Neural progenitor cell (in vitro differentiated cells): ENCODE data around the gene AKIRIN2. TPM values are rescaled to one million over a fixed set of nuclear protein-coding genes. Genes with fewer than 3 reads are reported as not detected.

Source experiments
- DNase-seq: peaks from one replicate; pipeline ENCODE4 v3.0.0-alpha.2; 2016; ENCODE audit warnings: low spot score
- H2AFZ ChIP-seq: fragments of 200-600 bp; sonication (generic); replicated peaks from 2 replicates; pipeline ENCODE4 v1.6.1; 2016; ENCODE audit warnings: antibody characterized with exemption
- H3F3A ChIP-seq: fragments of 200-600 bp; sonication (generic); 2 replicates; pipeline ENCODE4 v1.6.1; 2016; ENCODE audit warnings: antibody characterized with exemption, low read depth
- H3K27ac ChIP-seq: fragments of 200-600 bp; sonication (generic); 2 replicates; pipeline ENCODE4 v1.5.1; 2016; ENCODE audit warnings: mild to moderate bottlenecking
- H3K27me3 ChIP-seq: fragments of 200-600 bp; sonication (generic); 2 replicates; pipeline ENCODE4 v1.6.1; 2016; ENCODE audit warnings: mild to moderate bottlenecking, moderate library complexity
- H3K36me3 ChIP-seq: fragments of 200-600 bp; sonication (generic); 2 replicates; pipeline ENCODE4 v1.5.1; 2016
- H3K4me1 ChIP-seq: fragments of 200-600 bp; sonication (generic); 2 replicates; pipeline ENCODE4 v1.6.1; 2016; ENCODE audit warnings: mixed run types
- H3K4me2 ChIP-seq: fragments of 200-600 bp; sonication (generic); 2 replicates; pipeline ENCODE4 v1.6.1; 2016
- H3K4me3 ChIP-seq: fragments of 200-600 bp; sonication (generic); 2 replicates; pipeline ENCODE4 v1.5.1; 2016
- H3K79me2 ChIP-seq: fragments of 200-600 bp; sonication (generic); 2 replicates; pipeline ENCODE4 v1.6.1; 2016; ENCODE audit warnings: low read depth
- H3K9ac ChIP-seq: fragments of 200-600 bp; sonication (generic); 2 replicates; pipeline ENCODE4 v1.6.1; 2016
- H3K9me3 ChIP-seq: fragments of 200-600 bp; sonication (generic); 2 replicates; pipeline ENCODE4 v1.5.1; 2016; ENCODE audit warnings: low read depth
- H4K20me1 ChIP-seq: fragments of 200-600 bp; sonication (generic); 2 replicates; pipeline ENCODE4 v1.6.1; 2016; ENCODE audit warnings: low read depth
- H3K27ac Mint-ChIP-seq: 3 replicates; pipeline ENCODE4 v1.8.0; 2021; ENCODE audit warnings: mixed read lengths
- H3K27me3 Mint-ChIP-seq: 2 replicates; pipeline ENCODE4 v1.8.0; 2022; ENCODE audit warnings: low read depth, mild to moderate bottlenecking, inconsistent platforms, moderate library complexity, mixed read lengths; ENCODE audit not compliant: insufficient read depth
- H3K36me3 Mint-ChIP-seq: 3 replicates; pipeline ENCODE4 v1.8.0; 2021; ENCODE audit warnings: mixed read lengths
- H3K4me1 Mint-ChIP-seq: 3 replicates; pipeline ENCODE4 v1.8.0; 2021; ENCODE audit warnings: mixed read lengths
- H3K4me3 Mint-ChIP-seq: 3 replicates; pipeline ENCODE4 v1.8.0; 2021; ENCODE audit warnings: mild to moderate bottlenecking, moderate library complexity, mixed read lengths
- H3K9me3 Mint-ChIP-seq: 3 replicates; pipeline ENCODE4 v1.8.0; 2020; ENCODE audit warnings: mixed read lengths
- CTCF ChIP-seq: fragments of 200-600 bp; sonication (generic); IDR thresholded peaks from 2 replicates; pipeline ENCODE4 v1.5.1; 2017; ENCODE audit warnings: antibody characterized with exemption, mild to moderate bottlenecking
- EZH2 ChIP-seq: fragments of 200-600 bp; sonication (generic); IDR thresholded peaks from 2 replicates; pipeline ENCODE4 v1.6.1; 2017; ENCODE audit warnings: antibody characterized with exemption, mild to moderate bottlenecking, moderate library complexity
- EZH2phosphoT487 ChIP-seq: fragments of 200-600 bp; sonication (generic); IDR thresholded peaks from 2 replicates; pipeline ENCODE4 v1.6.1; 2017; ENCODE audit warnings: antibody characterized with exemption
- small RNA-seq: library from RNA; depleted of rRNA; stranded (forward); fragments of <200 nt; gene quantifications from one replicate; pipeline ENCODE3, GENCODE V24; 2015
- total RNA-seq: library from RNA; depleted of rRNA; stranded (reverse); fragments of >200 nt; gene quantifications from 2 replicates; pipeline ENCODE4 v1.2.3, GENCODE V29; 2015; ENCODE audit warnings: low replicate concordance

AKIRIN2 gene
- total RNA-seq, 1 donor from 2014 or later, result 76.7 TPM

DNA sequence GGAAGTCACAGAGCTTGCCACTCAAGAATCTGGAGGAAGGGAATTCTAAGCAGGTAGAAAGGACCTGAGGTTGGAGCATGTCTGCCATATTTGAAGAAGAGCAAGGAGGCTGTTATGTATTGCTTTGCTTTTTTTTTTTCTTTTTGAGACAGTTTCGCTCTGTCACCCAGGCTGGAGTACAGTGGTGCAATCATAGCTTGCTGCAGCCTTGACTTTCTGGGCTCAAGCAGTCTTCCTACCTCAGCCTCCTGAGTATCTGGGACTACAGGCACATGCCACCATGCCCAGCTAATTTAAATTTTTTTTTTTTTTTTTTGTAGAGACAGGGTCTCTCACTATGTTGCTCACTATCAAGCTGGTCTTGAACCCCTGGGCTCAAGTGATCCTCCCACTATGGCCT is 71.3 kb downstream of the AKIRIN2 start:
- Histone ChIP-seq H3K27ac (no peak overlapping the region), H3K9me3 (no peaks in the 10 kb centered on the region), H3K79me2 (no peaks in the 10 kb centered on the region), H4K20me1 (no peaks in the 10 kb centered on the region), H3K9ac (no peak overlapping the region), H3K36me3 (peaks cover 4% of the 10 kb centered on the region), H2AFZ (no peak overlapping the region), H3K27me3 (no peaks in the 10 kb centered on the region), H3K4me3 (no peak overlapping the region), H3K4me2 (no peak overlapping the region), H3K4me1 (no peaks in the 10 kb centered on the region), H3F3A (no peaks in the 10 kb centered on the region)
- Mint-ChIP-seq H3K9me3 (no peaks in the 10 kb centered on the region), H3K4me1 (peaks cover 4% of the 10 kb centered on the region), H3K27me3 (no peaks in the 10 kb centered on the region), H3K27ac (no peak overlapping the region), H3K36me3 (peaks cover 11% of the 10 kb centered on the region), H3K4me3 (no peak overlapping the region)
- no peak for DNase-seq
- TF ChIP-seq CTCF (no peak), EZH2 (no peak), EZH2phosphoT487 (no peak)

- Histone ChIP-seq H3K9ac (no peak overlapping the region), H3F3A (no peaks in the 10 kb centered on the region), H3K27me3 (no peaks in the 10 kb centered on the region), H3K36me3 (peaks cover 4% of the 10 kb centered on the region), H2AFZ (no peak overlapping the region), H4K20me1 (no peaks in the 10 kb centered on the region), H3K79me2 (no peaks in the 10 kb centered on the region), H3K4me3 (no peak overlapping the region), H3K9me3 (no peaks in the 10 kb centered on the region), H3K4me1 (no peaks in the 10 kb centered on the region), H3K4me2 (no peak overlapping the region), H3K27ac (no peak overlapping the region)
- Mint-ChIP-seq H3K4me3 (no peak overlapping the region), H3K36me3 (peaks cover 17% of the 10 kb centered on the region), H3K27me3 (no peaks in the 10 kb centered on the region), H3K9me3 (no peaks in the 10 kb centered on the region), H3K27ac (no peak overlapping the region), H3K4me1 (peaks cover 4% of the 10 kb centered on the region)
- DNase-seq, result no peak
- TF ChIP-seq EZH2 (no peak), CTCF (no peak), EZH2phosphoT487 (no peak)
These were observed 73.2 kb downstream of the AKIRIN2 start for GRCh38 chr6:87628881-87629280.

DNA sequence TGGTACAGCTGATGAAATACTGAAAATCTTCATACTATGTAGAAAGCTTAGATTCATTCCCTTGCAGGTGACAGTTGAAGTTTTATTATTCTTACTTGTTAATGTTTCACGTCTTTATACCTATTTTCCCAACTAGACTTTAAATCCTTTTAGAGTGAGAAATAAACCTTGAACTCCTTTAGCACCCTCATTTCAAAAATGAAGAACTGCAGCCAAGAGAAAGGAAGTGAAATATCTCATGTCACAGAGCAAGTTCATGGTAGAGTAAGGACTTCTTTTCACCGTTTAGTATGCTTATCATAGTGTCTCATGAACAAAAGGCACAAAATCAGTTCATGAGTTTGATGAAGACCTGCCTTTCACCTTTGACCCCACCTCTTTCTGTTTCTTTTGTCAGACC is 73.6 kb downstream of the AKIRIN2 start:
- H3K4me2 ChIP-seq, result no peak overlapping the region
- H3K4me3 ChIP-seq, result no peak overlapping the region
- H3F3A ChIP-seq, result no peaks in the 10 kb centered on the region
- peaks cover 4% of the 10 kb centered on the region for H3K4me1 Mint-ChIP-seq
- H3K27ac ChIP-seq, result no peak overlapping the region
- peaks cover 18% of the 10 kb centered on the region for H3K36me3 Mint-ChIP-seq
- no peaks in the 10 kb centered on the region for H3K27me3 Mint-ChIP-seq
- H3K27ac Mint-ChIP-seq, result no peak overlapping the region
- H4K20me1 ChIP-seq, result no peaks in the 10 kb centered on the region
- no peaks in the 10 kb centered on the region for H3K9me3 ChIP-seq
- DNase-seq, result no peak
- H3K9ac ChIP-seq, result no peak overlapping the region
- H2AFZ ChIP-seq, result no peak overlapping the region
- H3K36me3 ChIP-seq, result peaks cover 4% of the 10 kb centered on the region
- H3K79me2 ChIP-seq, result no peaks in the 10 kb centered on the region
- TF ChIP-seq CTCF (no peak), EZH2 (no peak), EZH2phosphoT487 (no peak)
- H3K4me3 Mint-ChIP-seq, result no peak overlapping the region
- H3K9me3 Mint-ChIP-seq, result no peaks in the 10 kb centered on the region
- no peaks in the 10 kb centered on the region for H3K27me3 ChIP-seq
- H3K4me1 ChIP-seq, result no peaks in the 10 kb centered on the region

Small RNA genes within 50 kb of the gene (small RNA-seq; reads per million reads assigned to genes)
- gene RF01210, result not detected

Other genes with a start within 250 kb of the AKIRIN2 start
- 19.9 and 34.6 TPM in 2 replicates for gene SLC35A1, start 229.3 kb downstream of the AKIRIN2 start, total RNA-seq
- gene RARS2, start 112.2 kb downstream of the AKIRIN2 start, total RNA-seq, result 39.0 and 53.6 TPM in 2 replicates
- 76.0 and 99.3 TPM in 2 replicates for gene ORC3, start 112.1 kb downstream of the AKIRIN2 start, total RNA-seq